ENCODE measurements around the gene PRKD1.

The PRKD1 gene

GRCh38 chr14:29674566-29675285 is 252.9 kb downstream of the PRKD1 start:
- Histone ChIP-seq H3K36me3 (ENCODE audit: low read depth) (no peaks in the 10 kb centered on the region), H3K27me3 (ENCODE audit: insufficient read depth, poor library complexity, severe bottlenecking) (peaks cover 12% of the 10 kb centered on the region), H3K4me1 (ENCODE audit: insufficient read depth, poor library complexity, severe bottlenecking) (no peaks in the 10 kb centered on the region), H3K27ac (ENCODE audit: poor library complexity, severe bottlenecking) (no peak overlapping the region), H3K4me3 (ENCODE audit: severe bottlenecking) (no peak overlapping the region), H3K9me3 (ENCODE audit: severe bottlenecking) (no peaks in the 10 kb centered on the region)
- DNase-seq (ENCODE audit: low spot score) (no peak), ATAC-seq (ENCODE audit: low read depth) (no peak)
- TF ChIP-seq, protein P1, sequence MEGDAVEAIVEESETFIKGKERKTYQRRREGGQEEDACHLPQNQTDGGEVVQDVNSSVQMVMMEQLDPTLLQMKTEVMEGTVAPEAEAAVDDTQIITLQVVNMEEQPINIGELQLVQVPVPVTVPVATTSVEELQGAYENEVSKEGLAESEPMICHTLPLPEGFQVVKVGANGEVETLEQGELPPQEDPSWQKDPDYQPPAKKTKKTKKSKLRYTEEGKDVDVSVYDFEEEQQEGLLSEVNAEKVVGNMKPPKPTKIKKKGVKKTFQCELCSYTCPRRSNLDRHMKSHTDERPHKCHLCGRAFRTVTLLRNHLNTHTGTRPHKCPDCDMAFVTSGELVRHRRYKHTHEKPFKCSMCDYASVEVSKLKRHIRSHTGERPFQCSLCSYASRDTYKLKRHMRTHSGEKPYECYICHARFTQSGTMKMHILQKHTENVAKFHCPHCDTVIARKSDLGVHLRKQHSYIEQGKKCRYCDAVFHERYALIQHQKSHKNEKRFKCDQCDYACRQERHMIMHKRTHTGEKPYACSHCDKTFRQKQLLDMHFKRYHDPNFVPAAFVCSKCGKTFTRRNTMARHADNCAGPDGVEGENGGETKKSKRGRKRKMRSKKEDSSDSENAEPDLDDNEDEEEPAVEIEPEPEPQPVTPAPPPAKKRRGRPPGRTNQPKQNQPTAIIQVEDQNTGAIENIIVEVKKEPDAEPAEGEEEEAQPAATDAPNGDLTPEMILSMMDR (IDR thresholded peaks at IDR 0.05; ENCODE audit: poor library complexity, severe bottlenecking), result no peak

GRCh38 chr14:29672831-29673230 is 254.8 kb downstream of the PRKD1 start:
- ATAC-seq (ENCODE audit: low read depth), result no peak
- Histone ChIP-seq H3K27me3 (ENCODE audit: insufficient read depth, poor library complexity, severe bottlenecking) (no peaks in the 10 kb centered on the region), H3K9me3 (ENCODE audit: severe bottlenecking) (no peaks in the 10 kb centered on the region), H3K27ac (ENCODE audit: poor library complexity, severe bottlenecking) (no peak overlapping the region), H3K36me3 (ENCODE audit: low read depth) (no peaks in the 10 kb centered on the region), H3K4me1 (ENCODE audit: insufficient read depth, poor library complexity, severe bottlenecking) (no peaks in the 10 kb centered on the region), H3K4me3 (ENCODE audit: severe bottlenecking) (no peak overlapping the region)
- no peak for DNase-seq (ENCODE audit: low spot score)
- TF ChIP-seq, protein P1 (IDR thresholded peaks at IDR 0.05; ENCODE audit: poor library complexity, severe bottlenecking), result no peak

- H3K27ac ChIP-seq (ENCODE audit: poor library complexity, severe bottlenecking), result no peak overlapping the region
- H3K36me3 ChIP-seq (ENCODE audit: low read depth), result no peaks in the 10 kb centered on the region
- no peaks in the 10 kb centered on the region for H3K4me1 ChIP-seq (ENCODE audit: insufficient read depth, poor library complexity, severe bottlenecking)
- DNase-seq (ENCODE audit: low spot score), result no peak
- H3K4me3 ChIP-seq (ENCODE audit: severe bottlenecking), result no peak overlapping the region
- no peaks in the 10 kb centered on the region for H3K27me3 ChIP-seq (ENCODE audit: insufficient read depth, poor library complexity, severe bottlenecking)
- TF ChIP-seq, protein P1 (IDR thresholded peaks at IDR 0.05; ENCODE audit: poor library complexity, severe bottlenecking), result no peak
- H3K9me3 ChIP-seq (ENCODE audit: severe bottlenecking), result no peaks in the 10 kb centered on the region
- no peak for ATAC-seq (ENCODE audit: low read depth)
These were observed 256.6 kb downstream of the PRKD1 start for GRCh38 chr14:29671034-29671433.

GRCh38 chr14:29668201-29668600 is 259.4 kb downstream of the PRKD1 start:
- no peaks in the 10 kb centered on the region for H3K36me3 ChIP-seq (ENCODE audit: low read depth)
- H3K9me3 ChIP-seq (ENCODE audit: severe bottlenecking), result no peaks in the 10 kb centered on the region
- ATAC-seq (ENCODE audit: low read depth) (no peak), DNase-seq (ENCODE audit: low spot score) (no peak)
- no peak overlapping the region for H3K27ac ChIP-seq (ENCODE audit: poor library complexity, severe bottlenecking)
- TF ChIP-seq, protein P1 (IDR thresholded peaks at IDR 0.05; ENCODE audit: poor library complexity, severe bottlenecking), result no peak
- no peaks in the 10 kb centered on the region for H3K4me1 ChIP-seq (ENCODE audit: insufficient read depth, poor library complexity, severe bottlenecking)
- no peaks in the 10 kb centered on the region for H3K27me3 ChIP-seq (ENCODE audit: insufficient read depth, poor library complexity, severe bottlenecking)
- no peak overlapping the region for H3K4me3 ChIP-seq (ENCODE audit: severe bottlenecking)

DNA sequence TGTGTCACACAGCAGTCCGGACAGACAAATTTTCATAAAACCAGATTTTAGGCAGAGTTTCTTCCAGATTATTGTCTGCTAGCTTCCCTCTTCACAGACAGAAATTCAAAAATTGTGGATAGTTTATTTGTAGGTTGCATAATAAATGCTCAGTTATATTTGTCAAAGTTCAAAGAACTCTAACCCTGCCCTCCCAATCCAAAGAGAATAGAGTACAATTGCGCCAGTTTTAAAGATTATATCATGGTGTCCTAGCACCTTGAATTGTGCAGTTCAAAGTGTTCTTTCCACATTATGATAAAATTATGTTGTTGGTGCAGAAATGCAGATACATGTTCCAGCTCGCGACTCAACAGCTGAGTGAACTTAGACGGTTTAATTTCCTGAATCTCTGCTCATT is 263.1 kb downstream of the PRKD1 start:
- Histone ChIP-seq H3K9me3 (ENCODE audit: severe bottlenecking) (no peaks in the 10 kb centered on the region), H3K27ac (ENCODE audit: poor library complexity, severe bottlenecking) (no peak overlapping the region), H3K4me1 (ENCODE audit: insufficient read depth, poor library complexity, severe bottlenecking) (no peaks in the 10 kb centered on the region), H3K36me3 (ENCODE audit: low read depth) (no peaks in the 10 kb centered on the region), H3K4me3 (ENCODE audit: severe bottlenecking) (no peak overlapping the region), H3K27me3 (ENCODE audit: insufficient read depth, poor library complexity, severe bottlenecking) (no peaks in the 10 kb centered on the region)
- no peak for ATAC-seq (ENCODE audit: low read depth)
- TF ChIP-seq, protein P1 (IDR thresholded peaks at IDR 0.05; ENCODE audit: poor library complexity, severe bottlenecking), result no peak
- DNase-seq (ENCODE audit: low spot score), result no peak

Measured in RWPE2 (cell line).